Activated naive CD8-positive, alpha-beta T cell treated with anti-CD3 and anti-CD28 coated beads for 36 hours (primary cell): ENCODE results near the gene NRTN. TPM values are rescaled to one million over a fixed set of nuclear protein-coding genes. Genes with fewer than 3 reads are reported as not detected.

Experiments
- total RNA-seq, 2 experiments: library from RNA; stranded (reverse); gene quantifications; one replicate each; pipeline ENCODE4 v1.2.3, GENCODE V29; 2021

The NRTN gene
- total RNA-seq, 2 experiments from 2014 or later = 0.21 to 0.38 TPM

Other genes starting within 250 kb of the NRTN start
- gene TINCR, start 237.1 kb upstream of the NRTN start, total RNA-seq = under 1 TPM; 0.29 to 0.34 TPM
- gene SAFB2, start 182.3 kb upstream of the NRTN start, total RNA-seq = 10 to 100 TPM; 79.5 to 84.1 TPM
- 100 to 1,000 TPM; 123 to 133 TPM for gene SAFB, start 182.0 kb upstream of the NRTN start, total RNA-seq
- 10 to 100 TPM; 44.6 to 53.5 TPM for gene MICOS13, start 124.6 kb upstream of the NRTN start, total RNA-seq
- 1 to 10 TPM; 1.5 to 3.2 TPM for gene HSD11B1L, start 124.0 kb upstream of the NRTN start, total RNA-seq
- 1,000 to 10,000 TPM; 1,649 to 1,711 TPM for gene RPL36, start 114.8 kb upstream of the NRTN start, total RNA-seq
- 100 to 1,000 TPM; 277 to 287 TPM for gene LONP1, start 84.9 kb upstream of the NRTN start, total RNA-seq
- not detected for gene CATSPERD, start 84.4 kb upstream of the NRTN start, total RNA-seq
- 10 to 100 TPM; 14.1 to 14.3 TPM for gene PRR22, start 20.3 kb upstream of the NRTN start, total RNA-seq
- gene DUS3L, start 13.9 kb upstream of the NRTN start, total RNA-seq = 100 to 1,000 TPM; 103 to 106 TPM
- not detected for gene FUT6, start 34.6 kb downstream of the NRTN start, total RNA-seq
- not detected for gene FUT3, start 46.4 kb downstream of the NRTN start, total RNA-seq
- not detected for gene FUT5, start 65.5 kb downstream of the NRTN start, total RNA-seq
- 100 to 1,000 TPM; 244 to 255 TPM for gene NDUFA11, start 98.7 kb downstream of the NRTN start, total RNA-seq
- 1 to 10 TPM; 1.4 to 1.9 TPM for gene VMAC, start 99.8 kb downstream of the NRTN start, total RNA-seq
- gene CAPS, start 109.2 kb downstream of the NRTN start, total RNA-seq = 1 to 10 TPM; 1.9 to 2.6 TPM
- 100 to 1,000 TPM in 1 of 2 experiments, 10 to 100 TPM in 1; 94.0 to 109 TPM for gene RANBP3, start 173.1 kb downstream of the NRTN start, total RNA-seq